Measurements from ENCODE around the gene ACSL1.
A peak's percentile ranks its signal among the peaks of the same experiment; 100 is the strongest.

Gene ACSL1

DNA sequence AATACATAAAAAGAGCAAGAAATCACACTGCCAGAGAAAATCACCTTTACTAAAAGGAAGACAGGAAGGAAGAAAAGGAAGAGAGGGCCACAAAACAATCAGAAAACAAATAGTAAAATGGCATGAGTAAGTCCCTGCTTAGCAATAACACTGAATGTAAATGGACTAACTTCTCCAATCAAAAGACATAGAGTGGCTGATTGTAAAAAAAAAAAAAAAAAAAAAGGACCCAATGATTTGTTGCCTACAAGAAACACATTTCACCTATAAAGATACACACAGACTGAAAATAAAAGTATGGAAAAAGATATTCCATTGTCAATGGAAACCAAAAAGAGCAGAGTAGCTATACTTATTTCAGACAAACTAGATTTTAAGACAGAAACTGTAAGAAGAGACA lies 104.5 kb downstream of the ACSL1 start:
- DNase-seq (ENCODE audit: low spot score): no peak

GRCh38 chr4:184719407-184719806 lies 106.4 kb downstream of the ACSL1 start:
- no peak for DNase-seq (ENCODE audit: low spot score)

DNA sequence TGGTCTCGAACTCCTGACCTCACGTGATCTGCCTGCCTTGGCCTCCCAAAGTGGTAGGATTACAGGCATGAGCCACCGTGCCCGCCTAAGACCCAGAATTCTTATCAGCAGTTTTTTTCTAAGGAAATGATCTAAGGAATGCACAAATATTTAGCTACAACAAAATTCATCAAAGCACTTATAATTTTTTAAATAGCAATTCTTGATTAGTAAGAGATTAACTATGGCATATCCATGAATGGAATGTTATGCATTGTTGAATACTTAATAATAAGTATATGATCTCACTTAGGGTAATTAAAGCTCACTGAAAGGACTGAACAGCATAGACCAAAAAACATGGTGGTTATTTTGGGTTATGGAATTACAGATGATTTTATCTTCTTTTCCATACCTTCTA lies 110.2 kb downstream of the ACSL1 start:
- peak; percentile 31 for DNase-seq (ENCODE audit: low spot score)

GRCh38 chr4:184713887-184714286 lies 111.9 kb downstream of the ACSL1 start:
- DNase-seq (ENCODE audit: low spot score): no peak

GRCh38 chr4:184712322-184712721 lies 113.4 kb downstream of the ACSL1 start:
- DNase-seq (ENCODE audit: low spot score): no peak

DNA sequence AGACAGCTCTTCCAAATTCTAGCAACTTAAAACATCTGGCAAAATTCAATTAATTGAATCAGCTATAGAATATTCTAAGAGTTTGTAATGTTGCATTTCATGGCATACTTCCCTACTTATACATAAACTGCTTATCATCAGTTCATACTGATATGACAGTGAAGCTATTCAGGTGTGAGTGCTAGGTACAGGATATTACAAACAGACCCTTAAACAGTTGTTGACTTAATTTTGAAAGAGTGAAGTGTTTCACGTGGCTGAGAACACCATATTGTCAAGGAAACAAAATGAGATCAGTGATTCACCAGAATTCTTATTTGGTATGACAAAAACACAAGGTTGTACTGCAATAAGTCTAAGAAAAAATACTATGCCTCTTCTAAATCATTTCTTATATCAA lies 119.3 kb downstream of the ACSL1 start:
- no peak for DNase-seq (ENCODE audit: low spot score)

- DNase-seq (ENCODE audit: low spot score): no peak
Observed at GRCh38 chr4:184705692-184706091, 120.1 kb downstream of the ACSL1 start.

Measured in kidney tubule cell (primary cell).